ENCODE results near the gene SSRP1.

The SSRP1 gene

DNA sequence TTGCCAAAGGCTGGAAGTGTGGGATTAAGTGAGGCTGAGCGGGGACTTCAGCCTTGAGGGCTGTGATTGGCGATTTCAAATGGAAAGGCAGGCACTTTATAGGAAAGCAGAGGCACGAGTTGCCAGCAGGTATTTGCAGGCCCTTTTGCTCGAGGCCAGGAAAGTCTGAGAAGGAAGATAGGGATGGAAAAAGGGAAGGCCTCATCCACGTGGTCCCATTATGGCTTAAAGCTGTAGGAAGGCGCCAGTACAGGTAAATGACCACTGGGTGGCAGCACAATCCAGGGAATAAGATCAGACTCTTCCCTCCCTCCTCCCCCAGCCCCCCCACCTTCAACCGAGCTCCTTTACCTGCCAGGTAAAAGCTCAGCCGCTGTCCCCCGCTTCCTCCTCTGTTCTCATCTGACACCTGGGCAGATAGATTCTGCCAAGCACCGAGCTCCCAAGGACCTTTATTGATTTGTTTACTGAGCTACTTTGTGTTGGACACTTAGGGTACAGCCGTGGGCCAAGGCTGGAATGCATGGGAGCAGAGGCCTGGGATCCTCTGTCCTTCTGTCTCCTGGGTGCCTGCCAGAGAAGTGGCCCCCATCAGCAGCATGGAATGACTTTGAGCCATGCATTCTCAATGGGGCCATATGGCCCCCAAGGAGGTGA is 10.0 kb upstream of the SSRP1 start:
- H3K4me3 ChIP-seq (ENCODE audit: low read depth, low read length) = no peak overlapping the region
- TF ChIP-seq MYC (IDR thresholded peaks at IDR 0.05; ENCODE audit: low read depth, low read length) = peak; percentile 90
- no peak for TF ChIP-seq POLR2A (IDR thresholded peaks at IDR 0.05; ENCODE audit: extremely low read depth, insufficient read length)
- TF ChIP-seq, protein P1, sequence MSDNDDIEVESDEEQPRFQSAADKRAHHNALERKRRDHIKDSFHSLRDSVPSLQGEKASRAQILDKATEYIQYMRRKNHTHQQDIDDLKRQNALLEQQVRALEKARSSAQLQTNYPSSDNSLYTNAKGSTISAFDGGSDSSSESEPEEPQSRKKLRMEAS (IDR thresholded peaks at IDR 0.05; ENCODE audit: low read depth, low read length) = peak; percentile 96
- TF ChIP-seq, protein P2, sequence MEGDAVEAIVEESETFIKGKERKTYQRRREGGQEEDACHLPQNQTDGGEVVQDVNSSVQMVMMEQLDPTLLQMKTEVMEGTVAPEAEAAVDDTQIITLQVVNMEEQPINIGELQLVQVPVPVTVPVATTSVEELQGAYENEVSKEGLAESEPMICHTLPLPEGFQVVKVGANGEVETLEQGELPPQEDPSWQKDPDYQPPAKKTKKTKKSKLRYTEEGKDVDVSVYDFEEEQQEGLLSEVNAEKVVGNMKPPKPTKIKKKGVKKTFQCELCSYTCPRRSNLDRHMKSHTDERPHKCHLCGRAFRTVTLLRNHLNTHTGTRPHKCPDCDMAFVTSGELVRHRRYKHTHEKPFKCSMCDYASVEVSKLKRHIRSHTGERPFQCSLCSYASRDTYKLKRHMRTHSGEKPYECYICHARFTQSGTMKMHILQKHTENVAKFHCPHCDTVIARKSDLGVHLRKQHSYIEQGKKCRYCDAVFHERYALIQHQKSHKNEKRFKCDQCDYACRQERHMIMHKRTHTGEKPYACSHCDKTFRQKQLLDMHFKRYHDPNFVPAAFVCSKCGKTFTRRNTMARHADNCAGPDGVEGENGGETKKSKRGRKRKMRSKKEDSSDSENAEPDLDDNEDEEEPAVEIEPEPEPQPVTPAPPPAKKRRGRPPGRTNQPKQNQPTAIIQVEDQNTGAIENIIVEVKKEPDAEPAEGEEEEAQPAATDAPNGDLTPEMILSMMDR (IDR thresholded peaks at IDR 0.05; ENCODE audit: low read depth, low read length) = peak; percentile 73
- peak; percentile 78 for DNase-seq (ENCODE audit: low read depth)

DNA sequence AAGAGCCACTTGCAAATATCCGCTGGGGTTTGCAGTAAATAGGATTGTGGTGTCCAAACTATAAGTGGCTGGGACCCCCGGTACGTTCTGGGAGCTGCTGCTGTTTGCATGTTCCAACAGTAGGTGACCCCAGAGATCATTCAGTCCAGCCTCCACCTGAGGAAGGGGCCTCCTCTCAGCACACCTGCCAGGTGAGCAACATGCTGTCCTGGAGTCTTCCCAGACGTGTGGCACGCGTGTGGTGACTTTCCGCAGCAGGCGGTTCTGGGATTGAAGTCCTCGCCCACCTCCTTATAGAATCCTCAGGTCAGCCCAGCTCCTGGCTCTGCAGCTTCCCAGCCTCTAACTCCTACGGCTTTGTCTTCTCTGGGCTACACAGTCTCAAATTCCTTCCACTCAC is 9.1 kb upstream of the SSRP1 start:
- TF ChIP-seq MYC (IDR thresholded peaks at IDR 0.05; ENCODE audit: low read depth, low read length) (no peak), POLR2A (IDR thresholded peaks at IDR 0.05; ENCODE audit: extremely low read depth, insufficient read length) (no peak)
- TF ChIP-seq, protein P2 (IDR thresholded peaks at IDR 0.05; ENCODE audit: low read depth, low read length) = no peak
- TF ChIP-seq, protein P1 (IDR thresholded peaks at IDR 0.05; ENCODE audit: low read depth, low read length) = no peak
- DNase-seq (ENCODE audit: low read depth) = no peak

DNA sequence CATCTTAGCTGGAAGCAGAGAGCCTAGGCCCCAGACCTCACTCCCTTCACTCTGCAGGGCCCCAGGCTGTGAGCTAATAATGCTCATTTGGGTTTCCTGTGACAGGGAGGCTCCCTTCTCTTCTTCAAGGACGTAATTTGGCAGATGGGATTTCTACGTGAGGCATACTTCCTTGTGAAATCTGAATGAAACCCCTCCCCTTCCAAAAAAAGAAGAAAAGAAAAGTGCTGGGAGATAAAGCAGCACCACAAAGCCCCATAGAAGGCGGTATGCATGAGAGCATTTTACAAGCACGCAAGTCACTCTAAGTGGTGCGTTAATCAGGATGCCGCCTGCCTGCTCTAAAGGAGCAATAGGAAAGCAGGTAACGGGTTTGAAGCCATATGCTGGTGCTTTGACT is 8.1 kb upstream of the SSRP1 start:
- TF ChIP-seq MYC (IDR thresholded peaks at IDR 0.05; ENCODE audit: low read depth, low read length) = no peak
- TF ChIP-seq, protein P1 (IDR thresholded peaks at IDR 0.05; ENCODE audit: low read depth, low read length) = no peak
- no peak for TF ChIP-seq POLR2A (IDR thresholded peaks at IDR 0.05; ENCODE audit: extremely low read depth, insufficient read length)
- TF ChIP-seq, protein P2 (IDR thresholded peaks at IDR 0.05; ENCODE audit: low read depth, low read length) = no peak
- DNase-seq (ENCODE audit: low read depth) = no peak
- H3K4me3 ChIP-seq (ENCODE audit: low read depth, low read length) = no peak overlapping the region

More for the DNA sequence above, 9.1 kb upstream of the SSRP1 start:
- no peak overlapping the region for H3K4me3 ChIP-seq (ENCODE audit: low read depth, low read length)

DNA sequence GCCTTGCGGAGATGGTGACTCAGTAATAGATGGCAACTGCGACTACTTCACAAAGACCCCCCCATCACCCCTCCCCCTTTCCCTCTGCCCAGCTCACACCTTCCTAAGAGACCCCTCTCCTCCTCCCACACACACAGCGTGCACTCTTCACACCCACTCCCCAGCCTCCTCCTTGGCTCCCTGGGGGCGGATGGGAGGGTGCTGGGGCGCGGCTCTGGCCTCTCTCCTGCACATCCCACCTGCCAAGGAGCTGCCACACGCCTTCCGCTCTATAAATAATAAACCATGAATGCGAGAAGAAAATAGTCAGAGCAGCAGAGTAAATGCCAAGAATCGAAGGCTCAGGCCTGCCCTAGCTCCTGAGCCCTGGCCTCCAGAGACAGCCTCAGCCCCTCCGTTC is 7.0 kb upstream of the SSRP1 start:
- TF ChIP-seq MYC (IDR thresholded peaks at IDR 0.05; ENCODE audit: low read depth, low read length) = no peak
- TF ChIP-seq, protein P2 (IDR thresholded peaks at IDR 0.05; ENCODE audit: low read depth, low read length) = no peak
- TF ChIP-seq, protein P1 (IDR thresholded peaks at IDR 0.05; ENCODE audit: low read depth, low read length) = no peak
- no peak for TF ChIP-seq POLR2A (IDR thresholded peaks at IDR 0.05; ENCODE audit: extremely low read depth, insufficient read length)
- no peak for DNase-seq (ENCODE audit: low read depth)
- no peak overlapping the region for H3K4me3 ChIP-seq (ENCODE audit: low read depth, low read length)

DNA sequence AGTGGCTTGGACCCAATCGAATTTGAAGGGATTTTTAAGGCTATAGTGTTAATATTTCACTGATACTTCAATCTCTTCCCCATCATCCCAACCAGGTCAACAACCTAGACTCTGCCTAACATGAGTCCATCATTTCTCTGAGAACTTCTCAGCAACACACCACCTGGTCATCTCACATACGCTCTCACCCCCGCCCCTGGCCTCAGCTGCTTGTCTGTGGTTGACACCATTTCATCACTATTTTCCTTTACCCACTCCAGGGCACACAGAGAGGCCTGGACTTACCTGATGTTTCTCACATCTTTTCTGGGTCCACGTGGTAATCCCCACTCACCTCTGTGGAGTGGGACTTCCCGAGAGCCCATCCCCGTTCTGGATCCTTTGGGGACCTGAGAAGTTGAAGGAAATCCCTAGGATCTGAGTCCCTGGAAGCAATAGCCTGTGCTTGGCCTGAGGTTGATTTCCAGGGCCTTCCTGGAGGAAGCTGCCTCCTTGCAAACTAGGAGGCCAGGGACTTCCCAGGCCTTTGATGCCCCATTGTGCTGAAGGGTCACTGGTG is 5.6 kb upstream of the SSRP1 start:
- H3K4me3 ChIP-seq (ENCODE audit: low read depth, low read length) = no peak overlapping the region
- DNase-seq (ENCODE audit: low read depth) = no peak
- TF ChIP-seq, protein P1 (IDR thresholded peaks at IDR 0.05; ENCODE audit: low read depth, low read length) = no peak
- TF ChIP-seq, protein P2 (IDR thresholded peaks at IDR 0.05; ENCODE audit: low read depth, low read length) = no peak
- TF ChIP-seq MYC (IDR thresholded peaks at IDR 0.05; ENCODE audit: low read depth, low read length) (no peak), POLR2A (IDR thresholded peaks at IDR 0.05; ENCODE audit: extremely low read depth, insufficient read length) (no peak)

Measured in NB4 (cell line).